NCI-H187 treated with DMSO at 0.1 percent for 48 hours (cell line): Measurements from ENCODE around the gene CMBL.
"Not testable (repeated sequence)": the region's sequence is repeated elsewhere in the genome, so short reads cannot be mapped to it uniquely, and the experiment has no call there.

Source experiments
- DNase-seq: peaks from one replicate; lab custom pipeline; 2025; lab: John Stamatoyannopoulos, UW

The CMBL gene

GRCh38 chr5:10285362-10285761, 22.3 kb downstream of the CMBL start:
- not testable (repeated sequence) for DNase-seq

GRCh38 chr5:10283927-10284635, 23.6 kb downstream of the CMBL start:
- DNase-seq, result peak; percentile 67

GRCh38 chr5:10279925-10280720, 27.6 kb downstream of the CMBL start:
- DNase-seq, result no peak

- DNase-seq, result no peak
Measured at GRCh38 chr5:10279328-10279727, 28.4 kb downstream of the CMBL start.

GRCh38 chr5:10278658-10279279, 28.9 kb downstream of the CMBL start:
- no peak for DNase-seq

- DNase-seq, result no peak
Measured at GRCh38 chr5:10277773-10278630, 29.7 kb downstream of the CMBL start.

GRCh38 chr5:10276691-10277090, 31.0 kb downstream of the CMBL start:
- DNase-seq, result no peak

GRCh38 chr5:10275991-10276390, 31.7 kb downstream of the CMBL start:
- DNase-seq, result no peak

- DNase-seq, result no peak
Measured at GRCh38 chr5:10275460-10275859, 32.2 kb downstream of the CMBL start.

- DNase-seq, result not testable (repeated sequence)
Measured at GRCh38 chr5:10272875-10273209, 34.9 kb downstream of the CMBL start.

GRCh38 chr5:10272053-10272874, 35.4 kb downstream of the CMBL start:
- no peak for DNase-seq

- DNase-seq, result no peak
Measured at GRCh38 chr5:10268100-10268499, 39.6 kb downstream of the CMBL start.

- DNase-seq, result no peak
Measured at GRCh38 chr5:10266839-10267238, 40.9 kb downstream of the CMBL start.

- DNase-seq, result no peak
Measured at GRCh38 chr5:10266137-10266536, 41.6 kb downstream of the CMBL start.

- no peak for DNase-seq
Measured at GRCh38 chr5:10265245-10266109, 42.2 kb downstream of the CMBL start.

- DNase-seq, result no peak
Measured at GRCh38 chr5:10264604-10265003, 43.1 kb downstream of the CMBL start.

GRCh38 chr5:10262995-10263394, 44.7 kb downstream of the CMBL start:
- DNase-seq, result no peak

- DNase-seq, result no peak
Measured at GRCh38 chr5:10262121-10262774, 45.5 kb downstream of the CMBL start.

- no peak for DNase-seq
Measured at GRCh38 chr5:10261065-10261464, 46.6 kb downstream of the CMBL start.

GRCh38 chr5:10259899-10260298, 47.8 kb downstream of the CMBL start:
- DNase-seq, result no peak
